H1 (cell line): ENCODE measurements around the gene MTO1. TPM values are rescaled to one million over a fixed set of nuclear protein-coding genes. Genes with fewer than 3 reads are reported as not detected.
"Not testable (repeated sequence)": the region's sequence is repeated elsewhere in the genome, so short reads cannot be mapped to it uniquely, and the experiment has no call there.

Source experiments
- CTCF ChIA-PET: fragments of 300-600 bp; sonication (Branson Sonifier 250); formaldehyde crosslinking; loops from one replicate; lab custom pipeline; 2021; ENCODE audit not compliant: partially characterized antibody; lab: Charles Lee
- POLR2A ChIA-PET: fragments of 300-600 bp; sonication (Branson Sonifier 250); formaldehyde crosslinking; loops from one replicate; lab custom pipeline; 2021; ENCODE audit warnings: inconsistent platforms; ENCODE audit not compliant: partially characterized antibody; lab: Charles Lee
- DNase-seq, 2 experiments: peaks; one replicate each; pipeline versions ENCODE4 v3.0.0 to v3.0.0-alpha.2; 2010 to 2022; ENCODE audit warnings: low spot score in 2 of 2, low read depth in 1 of 2, mixed read lengths in 1 of 2
- FAIRE-seq: peaks from 2 replicates; lab custom pipeline; 2011; peaks lifted over from hg19 to GRCh38; lab: Jason Lieb, UNC
- H2AFZ ChIP-seq: 2 replicates; pipeline ENCODE4 v1.8.1; 2012; ENCODE audit warnings: low read length, inconsistent platforms
- H2AK5ac ChIP-seq: 2 replicates; pipeline ENCODE4 v1.6.1; 2013; ENCODE audit warnings: low read depth, low read length
- H2BK120ac ChIP-seq: replicated peaks from 2 replicates; pipeline ENCODE3; 2013; ENCODE audit warnings: low read depth, low read length, inconsistent platforms
- H2BK12ac ChIP-seq: 2 replicates; pipeline ENCODE4 v1.6.1; 2013; ENCODE audit warnings: low read depth, low read length
- H2BK15ac ChIP-seq: 2 replicates; pipeline ENCODE4 v1.6.1; 2013; ENCODE audit warnings: low read length
- H2BK20ac ChIP-seq: 2 replicates; pipeline ENCODE4 v1.6.1; 2013; ENCODE audit warnings: low read length
- H2BK5ac ChIP-seq: 2 replicates; pipeline ENCODE4 v1.6.1; 2013; ENCODE audit warnings: low read depth, low read length
- H3K14ac ChIP-seq: 2 replicates; pipeline ENCODE4 v1.6.1; 2013; ENCODE audit warnings: inconsistent platforms; ENCODE audit not compliant: insufficient read length
- H3K18ac ChIP-seq: 2 replicates; pipeline ENCODE4 v1.6.1; 2013; ENCODE audit warnings: low read length; ENCODE audit errors: extremely low read depth
- H3K23ac ChIP-seq: 2 replicates; pipeline ENCODE4 v1.6.1; 2013; ENCODE audit warnings: inconsistent platforms; ENCODE audit not compliant: insufficient read length
- H3K23me2 ChIP-seq: 2 replicates; pipeline ENCODE4 v1.6.1; 2013; ENCODE audit warnings: low read depth, low read length
- H3K27ac ChIP-seq: 2 replicates; pipeline ENCODE4 v1.6.1; 2011; ENCODE audit warnings: low read depth, low read length, inconsistent platforms
- H3K27me3 ChIP-seq, 4 experiments: replicated peaks in 1 of 4; 1 replicate in 1 of 4; 2 replicates in 3 of 4; pipeline versions ENCODE4 v1.6.1 to v1.8.1; 2011 to 2013; ENCODE audit warnings: low read length in 3 of 4, mild to moderate bottlenecking in 3 of 4, inconsistent platforms in 2 of 4, mixed read lengths in 2 of 4, moderate library complexity in 1 of 4; ENCODE audit not compliant: control insufficient read depth in 3 of 4, insufficient read depth in 3 of 4; ENCODE audit errors: extremely low read depth in 1 of 4
- H3K36me3 ChIP-seq, 4 experiments: 2 replicates each; pipeline versions ENCODE4 v1.6.1 to v1.8.1; 2011 to 2013; ENCODE audit warnings: mild to moderate bottlenecking in 4 of 4, low read length in 3 of 4, moderate library complexity in 2 of 4, control low read depth in 1 of 4, inconsistent platforms in 1 of 4; ENCODE audit not compliant: insufficient read depth in 4 of 4, control insufficient read depth in 2 of 4
- H3K4ac ChIP-seq: replicated peaks from 2 replicates; pipeline ENCODE3; 2013; ENCODE audit warnings: low read length, low read depth, mixed read lengths, inconsistent platforms; ENCODE audit not compliant: insufficient read length
- H3K4me1 ChIP-seq, 4 experiments: replicated peaks in 1 of 4; 1 replicate in 1 of 4; 2 replicates in 3 of 4; pipeline versions ENCODE4 v1.6.1 to v1.8.1; 2011 to 2013; ENCODE audit warnings: low read length in 3 of 4, inconsistent platforms in 2 of 4, mixed read lengths in 1 of 4; ENCODE audit not compliant: insufficient read depth in 4 of 4, control insufficient read depth in 3 of 4
- H3K4me2 ChIP-seq, 2 experiments: 2 replicates each; pipeline versions ENCODE4 v1.6.1 to v1.8.1; 2011 to 2013; ENCODE audit warnings: low read depth in 2 of 2, low read length in 2 of 2, control low read depth in 1 of 2, inconsistent platforms in 1 of 2, mild to moderate bottlenecking in 1 of 2; ENCODE audit not compliant: insufficient read depth in 1 of 2
- H3K4me3 ChIP-seq, 4 experiments: fragments of 200-600, 300-600 bp in 1 of 4; sonication (generic), shearing (Covaris generic), sonication (Bioruptor Twin) in 1 of 4; 2 replicates each; pipeline versions ENCODE4 v1.5.1 to v1.8.1; 2011 to 2016; ENCODE audit warnings: low read length in 4 of 4, low read depth in 3 of 4, control low read depth in 2 of 4, inconsistent platforms in 2 of 4, mild to moderate bottlenecking in 2 of 4, mixed read lengths in 1 of 4, moderate library complexity in 1 of 4; ENCODE audit not compliant: insufficient read depth in 2 of 4; ENCODE audit errors: extremely low read depth in 1 of 4
- H3K56ac ChIP-seq: replicated peaks from 2 replicates; pipeline ENCODE3; 2013; ENCODE audit warnings: low read depth, mild to moderate bottlenecking, mixed read lengths, low read length, inconsistent platforms; ENCODE audit not compliant: insufficient read length
- H3K79me1 ChIP-seq: 2 replicates; pipeline ENCODE4 v1.6.1; 2013; ENCODE audit warnings: low read depth, low read length, control low read depth
- H3K79me2 ChIP-seq, 2 experiments: 2 replicates each; pipeline versions ENCODE4 v1.6.1 to v1.8.1; 2012 to 2013; ENCODE audit warnings: low read length in 2 of 2, mild to moderate bottlenecking in 2 of 2, inconsistent platforms in 1 of 2; ENCODE audit not compliant: insufficient read depth in 2 of 2, control insufficient read depth in 1 of 2
- H3K9ac ChIP-seq, 4 experiments: replicated peaks in 1 of 4; 1 replicate in 1 of 4; 2 replicates in 3 of 4; pipeline versions ENCODE4 v1.6.1 to v1.8.1; 2011 to 2013; ENCODE audit warnings: low read depth in 3 of 4, low read length in 3 of 4, control low read depth in 2 of 4, mild to moderate bottlenecking in 2 of 4, moderate library complexity in 2 of 4, inconsistent platforms in 1 of 4; ENCODE audit errors: extremely low read depth in 1 of 4
- H3K9me3 ChIP-seq, 2 experiments: 2 replicates each; pipeline versions ENCODE4 v1.6.1 to v1.8.1; 2012 to 2013; ENCODE audit warnings: mild to moderate bottlenecking in 2 of 2, moderate library complexity in 2 of 2, control low read depth in 1 of 2, inconsistent platforms in 1 of 2, low read depth in 1 of 2, low read length in 1 of 2, mixed read lengths in 1 of 2; ENCODE audit not compliant: insufficient read depth in 2 of 2
- H4K20me1 ChIP-seq, 2 experiments: replicated peaks in 1 of 2; 2 replicates each; pipeline versions ENCODE3 to v1.8.1; 2011 to 2013; ENCODE audit warnings: inconsistent platforms in 2 of 2, low read length in 2 of 2, mild to moderate bottlenecking in 1 of 2; ENCODE audit not compliant: insufficient read depth in 2 of 2, control insufficient read depth in 1 of 2
- H4K5ac ChIP-seq: 2 replicates; pipeline ENCODE4 v1.6.1; 2013; ENCODE audit warnings: low read length, low read depth, mixed read lengths, inconsistent platforms; ENCODE audit not compliant: insufficient read length
- H4K8ac ChIP-seq: 2 replicates; pipeline ENCODE4 v1.8.0; 2013; ENCODE audit warnings: mild to moderate bottlenecking, moderate library complexity, low read length, inconsistent platforms; ENCODE audit not compliant: insufficient read depth; ENCODE audit errors: extremely low read depth
- H4K91ac ChIP-seq: replicated peaks from 2 replicates; pipeline ENCODE3; 2013; ENCODE audit warnings: low read length, mixed read lengths, inconsistent platforms; ENCODE audit not compliant: insufficient read length
- CHD1 ChIP-seq: IDR thresholded peaks from 2 replicates; pipeline ENCODE4 v1.6.1; 2012; ENCODE audit warnings: low read depth, low read length, improper control_type of control experiment
- EGR1 ChIP-seq: IDR thresholded peaks from 2 replicates; pipeline ENCODE4 v1.6.1; 2011; ENCODE audit warnings: low read depth, low read length, borderline replicate concordance
- POLR2A ChIP-seq, 2 experiments: IDR thresholded peaks; 1 replicate in 1 of 2; 2 replicates in 1 of 2; pipeline ENCODE4 v1.6.1; 2011; ENCODE audit warnings: low read depth in 2 of 2, low read length in 2 of 2, mild to moderate bottlenecking in 2 of 2; ENCODE audit errors: control extremely low read depth in 1 of 2
- POLR2AphosphoS5 ChIP-seq: IDR thresholded peaks from 2 replicates; pipeline ENCODE4 v1.6.1; 2011; ENCODE audit warnings: low read depth, low read length
- TAF7 ChIP-seq: optimal IDR thresholded peaks from 2 replicates; pipeline ENCODE3; 2011; ENCODE audit warnings: low read depth, mild to moderate bottlenecking, inconsistent platforms, low read length, moderate library complexity, borderline replicate concordance
- WGBS, 2 experiments: shearing (Covaris generic) in 1 of 2; methylation state at CpG; one replicate each; pipeline versions ENCODE4 v1.1.6 to v1.1.7; 2013 to 2015; ENCODE audit warnings: low lambda C conversion rate in 2 of 2, mixed read lengths in 2 of 2, inconsistent platforms in 1 of 2, low coverage in 1 of 2, missing lambda C conversion rate in 1 of 2; ENCODE audit not compliant: insufficient replicate concordance in 2 of 2, insufficient coverage in 1 of 2, insufficient read length in 1 of 2; ENCODE audit errors: extremely low coverage in 1 of 2, missing lambda C conversion rate in 1 of 2; 5-methylcytosine and 5-hydroxymethylcytosine counted together
- polyA plus RNA-seq, 7 experiments: library from polyadenylated mRNA; depleted of rRNA in 3 of 7; stranded (reverse) in 5 of 7; unstranded in 2 of 7; fragments of >200 nt in 5 of 7; fragments of 200-250 nt in 2 of 7; gene quantifications; 1 replicate in 5 of 7; 2 replicates in 1 of 7; 4 replicates in 1 of 7; pipeline versions ENCODE4 v1.2.1 to v1.2.3, GENCODE V29; 2011 to 2013; ENCODE audit warnings: missing spikeins in 2 of 7, mixed read lengths in 2 of 7
- total RNA-seq: library from RNA; stranded (reverse); fragmentation: NEBNext Ultra II Directional; extraction: Animal tissue kit (Norgen Biotek cat#: 25700); gene quantifications from 2 replicates; pipeline ENCODE4 v1.2.1, GENCODE V29; 2021

MTO1 gene
- total and polyA plus RNA-seq, 2 of the 8 experiments (the other 6 are each of a cell fraction or from before 2014, with no cell fraction given) = 20.9 to 31.6 TPM

DNA sequence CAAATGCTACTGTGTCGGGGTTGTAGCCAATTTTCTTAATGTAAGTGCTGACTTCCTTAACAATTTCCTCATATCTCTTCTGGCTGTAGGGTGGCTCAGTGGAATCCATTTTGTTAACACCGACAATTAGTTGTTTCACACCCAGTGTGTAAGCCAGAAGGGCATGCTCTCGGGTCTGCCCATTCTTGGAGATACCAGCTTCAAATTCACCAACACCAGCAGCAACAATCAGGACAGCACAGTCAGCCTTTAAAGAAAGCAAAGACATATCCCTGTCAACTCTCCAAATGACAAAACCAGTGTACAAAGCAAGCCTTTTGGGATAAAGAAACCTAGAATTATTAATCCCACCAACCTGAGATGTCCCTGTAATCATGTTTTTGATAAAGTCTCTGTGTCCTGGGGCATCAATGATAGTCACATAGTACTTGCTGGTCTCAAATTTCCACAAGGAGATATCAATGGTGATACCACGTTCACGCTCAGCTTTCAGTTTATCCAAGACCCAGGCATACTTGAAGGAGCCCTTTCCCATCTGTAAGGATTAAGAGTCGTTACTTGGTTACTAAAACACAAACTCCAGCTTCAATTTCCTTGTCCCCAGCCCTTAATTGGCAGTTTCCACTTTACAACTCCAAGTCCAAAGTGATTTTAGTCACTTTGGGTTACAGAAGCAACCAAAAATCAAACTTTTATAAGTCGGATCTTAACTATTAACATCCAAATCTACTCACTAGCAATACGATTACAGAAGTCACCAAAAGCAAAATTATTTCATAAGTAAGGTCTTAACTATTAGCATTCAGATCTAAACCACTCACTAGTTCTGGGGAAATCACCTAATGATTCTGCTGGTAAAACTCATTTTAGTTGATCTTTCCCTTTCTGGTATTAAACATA lies 57.7 kb downstream of the MTO1 start:
- ChIA-PET CTCF (interaction anchor here (0.6 to 1.2 kb wide), 2 partner anchors 58 to 92 kb away, joined by 3 to 8 read pairs; no protein-coding TSS in a partner anchor), POLR2A (interaction anchor here (0.6 to 27.5 kb wide), 34 partner anchors 8 to 220 kb away, joined by 3 to 1482 read pairs (median 7); partner anchors contain the start of genes CGAS, DDX43, MTO1 and SLC17A5)
- FAIRE-seq, H2BK12ac ChIP-seq, H4K20me1 ChIP-seq, H3K18ac ChIP-seq, H2BK15ac ChIP-seq, H2AK5ac ChIP-seq, H3K27me3 ChIP-seq, H3K9me3 ChIP-seq, H3K14ac ChIP-seq, H3K4ac ChIP-seq, H2AFZ ChIP-seq, H3K23ac ChIP-seq, H2BK120ac ChIP-seq, H4K91ac ChIP-seq, H3K4me1 ChIP-seq, H4K8ac ChIP-seq, H3K23me2 ChIP-seq, H3K79me1 ChIP-seq, H2BK20ac ChIP-seq, DNase-seq: not testable (repeated sequence)
- Histone ChIP-seq H3K4me2 (peak overlapping the region; percentile 82), H3K27ac (peak overlapping the region; percentile 98), H3K79me2 (peaks cover 0 to 41% of the 10 kb centered on the region in 2 experiments; a peak in 3 of 4 replicates), H3K56ac (peak overlapping the region; percentile 25), H3K36me3 (peaks cover 38 to 55% (median 50%) of the 10 kb centered on the region in 4 experiments), H4K5ac (peak overlapping the region; percentile 19), H3K9ac (peak overlapping the region; percentile 87 to 100 (median 98)), H2BK5ac (peak overlapping the region; percentile 99; the same call in 1 of the 2 replicates), H3K4me3 (peak overlapping the region; percentile 87 to 100 (median 97))
- WGBS, 2 experiments = 6% methylated on average over 7 of the region's 8 CpGs; no CpG with 5 or more reads in 1 of the 2 experiments
- TF ChIP-seq EGR1 = 0 out of 2 replicates have a peak, but pooled peaks have one; percentile 1
- peak; percentile 77; the same call in 1 of the 2 replicates for TF ChIP-seq CHD1
- TF ChIP-seq POLR2AphosphoS5 = peak; percentile 62
- peak in 1 of 2 experiments; percentile 85; a peak in 2 of 3 replicates for TF ChIP-seq POLR2A (IDR thresholded peaks at IDR 0.05; ENCODE audit: control extremely low read depth in 1 of 2, low read depth in 2 of 2, low read length in 2 of 2)
- TF ChIP-seq TAF7 = peak; percentile 51
